Sigmoid colon (tissue), 7 donors: Measurements from ENCODE around the gene BCAS1. TPM values are rescaled to one million over a fixed set of nuclear protein-coding genes. Genes with fewer than 3 reads are reported as not detected.

Source experiments
- DNase-seq: peaks from one replicate; pipeline ENCODE4 v3.0.0-alpha.2; 2019
- H3K27ac ChIP-seq, 4 donors: fragments of 200-600 bp; sonication (generic); one replicate each; pipeline ENCODE4 v1.5.1; 2016 to 2019; ENCODE audit warnings: mild to moderate bottlenecking in 1 of 4
- H3K27me3 ChIP-seq, 3 donors: fragments of 200-600 bp; sonication (generic); one replicate each; pipeline ENCODE4 v1.5.1; 2019; ENCODE audit warnings: mild to moderate bottlenecking in 1 of 3
- H3K36me3 ChIP-seq, 4 donors: fragments of 200-600 bp; sonication (generic); one replicate each; pipeline ENCODE4 v1.5.1; 2016 to 2019
- H3K4me1 ChIP-seq, 4 donors: fragments of 200-600 bp; sonication (generic); one replicate each; pipeline ENCODE4 v1.5.1; 2017 to 2019
- H3K4me3 ChIP-seq, 4 donors: fragments of 200-600 bp; sonication (generic); one replicate each; pipeline ENCODE4 v1.5.1; 2017 to 2019; ENCODE audit warnings: mild to moderate bottlenecking in 2 of 4, moderate library complexity in 1 of 4
- H3K9me3 ChIP-seq, 4 donors: fragments of 200-600 bp in 3 of 4; sonication (generic) in 3 of 4; one replicate each; pipeline versions ENCODE4 v1.5.1 to v1.6.1; 2013 to 2019
- EP300 ChIP-seq, 4 donors: sonication (generic); formaldehyde crosslinking; IDR thresholded peaks; one replicate each; pipeline ENCODE4 v1.6.1; 2017; ENCODE audit warnings: antibody characterized with exemption in 4 of 4
- POLR2A ChIP-seq, 2 donors: fragments of 450-650 bp; IDR thresholded peaks; one replicate each; pipeline ENCODE4 v1.6.1; 2016; ENCODE audit warnings: antibody characterized with exemption in 2 of 2, mild to moderate bottlenecking in 2 of 2, moderate library complexity in 2 of 2
- POLR2AphosphoS5 ChIP-seq, 4 donors: sonication (generic); formaldehyde crosslinking; IDR thresholded peaks; one replicate each; pipeline ENCODE4 v1.6.1; 2017; ENCODE audit warnings: antibody characterized with exemption in 4 of 4
- WGBS, 2 donors: extraction: QIAGEN DNeasy Blood & Tissue Kit; methylation state at CpG; one replicate each; pipeline ENCODE4 v1.1.7; 2013; 5-methylcytosine and 5-hydroxymethylcytosine counted together
- intact Hi-C: fragments of 100-400 bp; cut with DNase I; formaldehyde crosslinking; loops from one replicate; pipeline ENCODE4 v1.15.1; 2023
- polyA plus RNA-seq, 3 donors: library from polyadenylated mRNA; stranded (reverse); fragments of 200-250 nt; gene quantifications; one replicate each; pipeline ENCODE4 v1.2.3, GENCODE V29; 2013
- total RNA-seq, 4 donors: library from RNA; depleted of rRNA; stranded (reverse); fragments of >200 nt; gene quantifications; one replicate each; pipeline ENCODE4 v1.1.0, GENCODE V29; 2016
- TF ChIP-seq, protein P1 (sequence below), 4 experiments: fragments of 450-650 bp in 3 of 4; fragments of 200-600 bp in 1 of 4; IDR thresholded peaks; one replicate each; pipeline ENCODE4 v1.5.1; 2016 to 2019; ENCODE audit warnings: antibody characterized with exemption in 4 of 4, mild to moderate bottlenecking in 3 of 4, moderate library complexity in 2 of 4
- donor health status: healthy with polysubstance abuse.
- donor health status: Bipolar disorder and iron deficiency.
- donor health status: healthy.

BCAS1 gene
- total and polyA plus RNA-seq, 7 donors = 0.71 to 198 (median 35.4) TPM; not detected in 2

- no peak for TF ChIP-seq EP300 (IDR thresholded peaks at IDR 0.05)
- Histone ChIP-seq H3K4me1 (peaks cover 0 to 30% (median 28%) of the 10 kb centered on the region in 4 donors), H3K36me3 (no peaks in the 10 kb centered on the region), H3K27me3 (no peaks in the 10 kb centered on the region), H3K4me3 (no peak overlapping the region), H3K9me3 (no peaks in the 10 kb centered on the region), H3K27ac (peak overlapping the region in 3 of 4 donors; percentile 11 to 62 (median 46))
- intact Hi-C loops = no loop called here
- DNase-seq = no peak
- 45 to 65% methylated on average over 4 of the region's 4 CpGs for WGBS, 2 donors
Observed at GRCh38 chr20:53901497-53902096, 168.8 kb downstream of the BCAS1 start.

- Histone ChIP-seq H3K27ac (peak overlapping the region; percentile 46 to 62 (median 54)), H3K4me1 (peaks cover 0 to 30% (median 28%) of the 10 kb centered on the region in 4 donors), H3K4me3 (no peak overlapping the region), H3K36me3 (no peaks in the 10 kb centered on the region), H3K9me3 (no peaks in the 10 kb centered on the region), H3K27me3 (no peaks in the 10 kb centered on the region)
- DNase-seq = no peak
- WGBS, 2 donors = 15 to 53% methylated on average over 6 of the region's 6 CpGs
- intact Hi-C loops = no loop called here
- TF ChIP-seq EP300 (IDR thresholded peaks at IDR 0.05) = no peak
- TF ChIP-seq POLR2A (IDR thresholded peaks at IDR 0.05) = no peak
- no peak for TF ChIP-seq POLR2AphosphoS5 (IDR thresholded peaks at IDR 0.05)
- TF ChIP-seq, protein P1, sequence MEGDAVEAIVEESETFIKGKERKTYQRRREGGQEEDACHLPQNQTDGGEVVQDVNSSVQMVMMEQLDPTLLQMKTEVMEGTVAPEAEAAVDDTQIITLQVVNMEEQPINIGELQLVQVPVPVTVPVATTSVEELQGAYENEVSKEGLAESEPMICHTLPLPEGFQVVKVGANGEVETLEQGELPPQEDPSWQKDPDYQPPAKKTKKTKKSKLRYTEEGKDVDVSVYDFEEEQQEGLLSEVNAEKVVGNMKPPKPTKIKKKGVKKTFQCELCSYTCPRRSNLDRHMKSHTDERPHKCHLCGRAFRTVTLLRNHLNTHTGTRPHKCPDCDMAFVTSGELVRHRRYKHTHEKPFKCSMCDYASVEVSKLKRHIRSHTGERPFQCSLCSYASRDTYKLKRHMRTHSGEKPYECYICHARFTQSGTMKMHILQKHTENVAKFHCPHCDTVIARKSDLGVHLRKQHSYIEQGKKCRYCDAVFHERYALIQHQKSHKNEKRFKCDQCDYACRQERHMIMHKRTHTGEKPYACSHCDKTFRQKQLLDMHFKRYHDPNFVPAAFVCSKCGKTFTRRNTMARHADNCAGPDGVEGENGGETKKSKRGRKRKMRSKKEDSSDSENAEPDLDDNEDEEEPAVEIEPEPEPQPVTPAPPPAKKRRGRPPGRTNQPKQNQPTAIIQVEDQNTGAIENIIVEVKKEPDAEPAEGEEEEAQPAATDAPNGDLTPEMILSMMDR (IDR thresholded peaks at IDR 0.05) = no peak
Observed at GRCh38 chr20:53901064-53901463, 169.3 kb downstream of the BCAS1 start.

GRCh38 chr20:53900380-53900999 lies 169.9 kb downstream of the BCAS1 start:
- WGBS, 2 donors = 16 to 48% methylated on average over 4 of the region's 4 CpGs
- intact Hi-C loops = no loop called here
- Histone ChIP-seq H3K4me1 (peaks cover 0 to 30% (median 28%) of the 10 kb centered on the region in 4 donors), H3K9me3 (no peaks in the 10 kb centered on the region), H3K27me3 (no peaks in the 10 kb centered on the region), H3K27ac (peak overlapping the region; percentile 46 to 62 (median 54)), H3K36me3 (no peaks in the 10 kb centered on the region), H3K4me3 (no peak overlapping the region)
- TF ChIP-seq POLR2AphosphoS5 (IDR thresholded peaks at IDR 0.05) = peak in 1 of 4 donors; percentile 47
- TF ChIP-seq, protein P1 (IDR thresholded peaks at IDR 0.05) = no peak
- TF ChIP-seq POLR2A (IDR thresholded peaks at IDR 0.05) = no peak
- TF ChIP-seq EP300 (IDR thresholded peaks at IDR 0.05) = no peak
- no peak for DNase-seq

GRCh38 chr20:53899351-53900167 lies 170.8 kb downstream of the BCAS1 start:
- TF ChIP-seq POLR2AphosphoS5 (IDR thresholded peaks at IDR 0.05) (peak in 2 of 4 donors; percentile 30 to 55), POLR2A (IDR thresholded peaks at IDR 0.05) (no peak)
- WGBS, 2 donors = 20 to 33% methylated on average over 8 of the region's 8 CpGs
- DNase-seq = no peak
- peak overlapping the region; percentile 34 to 62 (median 48) for H3K27ac ChIP-seq
- H3K27me3 ChIP-seq = no peaks in the 10 kb centered on the region
- no peak overlapping the region for H3K4me3 ChIP-seq
- no peaks in the 10 kb centered on the region for H3K9me3 ChIP-seq
- intact Hi-C loops = no loop called here
- H3K4me1 ChIP-seq = peaks cover 0 to 30% (median 28%) of the 10 kb centered on the region in 4 donors
- H3K36me3 ChIP-seq = no peaks in the 10 kb centered on the region

GRCh38 chr20:53898556-53898931 lies 171.8 kb downstream of the BCAS1 start:
- H3K4me3 ChIP-seq = no peak overlapping the region
- peaks cover 0 to 30% (median 28%) of the 10 kb centered on the region in 4 donors for H3K4me1 ChIP-seq
- H3K27ac ChIP-seq = no peak overlapping the region
- WGBS, 2 donors = 95 to 96% methylated on average over 8 of the region's 8 CpGs
- DNase-seq = no peak
- TF ChIP-seq, protein P1 (IDR thresholded peaks at IDR 0.05) = no peak
- TF ChIP-seq POLR2A (IDR thresholded peaks at IDR 0.05) = no peak
- TF ChIP-seq EP300 (IDR thresholded peaks at IDR 0.05) = no peak
- no peak for TF ChIP-seq POLR2AphosphoS5 (IDR thresholded peaks at IDR 0.05)
- H3K36me3 ChIP-seq = no peaks in the 10 kb centered on the region
- intact Hi-C loops = no loop called here
- no peaks in the 10 kb centered on the region for H3K27me3 ChIP-seq
- H3K9me3 ChIP-seq = no peaks in the 10 kb centered on the region
